NCI-H446 treated with DMSO at 0.1 percent for 48 hours (cell line): ENCODE measurements around the gene PBX2.
"Not testable (repeated sequence)": the region's sequence is repeated elsewhere in the genome, so short reads cannot be mapped to it uniquely, and the experiment has no call there.

Source experiments
- DNase-seq: peaks from one replicate; lab custom pipeline; 2025; lab: John Stamatoyannopoulos, UW

The PBX2 gene

DNA sequence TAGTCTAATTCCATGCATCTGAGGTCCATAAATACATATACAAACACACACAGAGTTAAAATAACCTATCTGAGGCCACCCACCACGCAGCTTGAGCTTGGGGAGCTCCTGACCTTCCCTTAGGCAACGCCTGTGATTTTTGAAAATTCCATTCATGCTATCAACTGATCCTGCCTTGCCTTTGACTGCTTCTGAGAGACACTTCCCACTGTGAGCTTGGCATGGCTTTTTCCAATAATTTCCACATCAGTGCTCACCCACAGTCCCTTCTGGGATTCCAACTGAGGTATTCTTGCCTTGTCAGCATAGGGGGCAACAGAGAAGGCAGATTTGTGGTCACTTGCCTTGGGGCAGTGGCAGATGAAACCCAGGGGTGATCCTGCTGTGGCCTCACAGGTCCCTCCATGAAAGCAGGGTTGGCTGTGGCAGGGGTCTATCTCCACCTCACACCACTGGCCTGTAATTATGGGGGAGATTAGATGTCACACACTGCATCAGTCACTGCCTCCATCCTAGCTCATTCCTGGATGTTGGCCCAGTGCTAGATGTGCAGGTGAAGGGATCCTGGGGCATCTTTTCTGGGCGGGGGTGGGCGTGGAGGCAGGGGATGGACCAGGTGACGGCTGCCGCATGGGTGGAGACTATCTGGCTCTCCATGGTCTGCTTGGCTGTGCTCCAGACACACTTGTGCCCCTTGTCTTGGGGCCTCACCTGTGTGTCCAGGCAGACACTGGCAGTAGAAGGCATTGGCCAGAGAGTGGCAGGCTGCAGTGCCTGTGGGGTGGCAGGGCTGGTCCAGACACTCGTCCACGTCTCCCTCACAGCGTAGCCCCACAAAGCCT, 13.6 kb upstream of the PBX2 start:
- DNase-seq: no peak

DNA sequence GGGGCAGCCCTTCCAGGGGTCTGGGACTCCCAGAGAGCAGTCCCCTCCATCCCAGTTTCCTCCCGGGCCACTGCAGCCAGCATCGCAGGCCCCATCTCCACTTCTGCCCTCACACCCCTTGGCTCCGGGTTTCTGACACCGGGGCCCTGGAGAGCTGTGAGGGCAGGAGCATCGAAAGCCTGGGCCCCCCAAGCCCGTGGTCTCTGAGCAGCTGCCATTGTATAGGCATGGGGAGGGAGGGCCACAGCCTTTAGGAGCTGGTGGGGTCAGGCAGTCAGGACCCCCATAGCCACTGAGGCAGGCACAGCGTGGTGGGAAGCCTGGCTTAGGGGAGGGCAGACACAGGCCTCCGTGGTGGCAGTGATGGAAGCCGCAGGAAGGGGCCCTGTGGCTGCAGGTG, 12.2 kb upstream of the PBX2 start:
- no peak for DNase-seq

DNA sequence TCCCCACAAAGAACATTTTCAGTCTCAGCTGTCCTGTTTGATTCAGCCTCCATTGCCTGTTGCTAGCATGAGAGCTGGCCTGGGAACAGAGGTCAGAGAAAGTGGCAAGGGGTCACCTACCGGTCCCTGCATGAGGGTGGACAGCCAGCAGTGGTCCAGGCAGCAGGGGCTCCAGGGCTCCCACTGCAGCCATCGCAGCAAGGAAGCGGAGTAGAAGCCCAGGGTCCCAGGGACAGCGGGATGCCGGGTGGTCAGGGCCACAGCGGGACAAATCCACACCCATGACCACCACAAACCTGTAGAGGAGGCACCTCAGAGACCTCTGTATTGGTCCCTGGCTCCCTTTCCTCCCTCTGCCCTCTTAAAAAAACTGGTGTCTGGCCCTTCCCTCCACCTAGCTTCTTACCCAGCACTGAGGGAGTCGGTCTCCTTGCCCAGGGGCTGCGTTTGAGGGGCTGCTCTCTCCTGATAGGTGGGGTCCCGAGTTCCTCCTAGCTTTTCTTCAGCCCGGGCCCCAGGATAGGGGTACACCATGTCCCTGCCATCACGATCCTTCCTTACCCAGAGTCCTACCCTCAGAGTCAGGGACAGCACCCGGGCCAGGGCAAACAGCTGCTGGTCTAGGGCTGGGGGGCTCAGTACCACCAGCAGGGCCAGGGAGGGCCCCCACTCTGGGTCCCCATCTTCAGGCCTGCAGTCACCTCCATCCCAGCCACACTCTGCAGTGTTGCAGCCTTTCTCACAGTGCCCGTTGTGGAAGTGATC, 10.9 kb upstream of the PBX2 start:
- DNase-seq: no peak

DNA sequence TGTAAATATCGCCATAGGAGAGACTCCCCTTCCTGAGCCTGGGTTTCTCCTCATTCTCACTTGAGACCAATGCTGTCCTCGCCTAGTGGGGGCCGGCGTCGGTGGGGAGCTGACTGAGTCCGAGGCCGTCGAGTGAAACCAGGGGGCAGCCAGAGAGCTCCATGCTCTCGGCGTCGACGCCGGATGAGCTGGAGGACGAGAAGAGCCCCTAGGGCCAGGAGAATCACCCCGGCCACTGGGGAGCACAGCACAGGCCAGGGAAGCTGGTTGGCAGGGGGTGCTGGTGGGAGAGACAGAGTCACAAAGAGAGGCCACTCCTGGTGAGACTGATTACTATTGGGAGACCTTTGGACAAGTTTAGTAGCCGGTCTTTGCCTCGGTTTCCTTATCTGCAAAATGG, 8.9 kb upstream of the PBX2 start:
- DNase-seq: no peak

DNA sequence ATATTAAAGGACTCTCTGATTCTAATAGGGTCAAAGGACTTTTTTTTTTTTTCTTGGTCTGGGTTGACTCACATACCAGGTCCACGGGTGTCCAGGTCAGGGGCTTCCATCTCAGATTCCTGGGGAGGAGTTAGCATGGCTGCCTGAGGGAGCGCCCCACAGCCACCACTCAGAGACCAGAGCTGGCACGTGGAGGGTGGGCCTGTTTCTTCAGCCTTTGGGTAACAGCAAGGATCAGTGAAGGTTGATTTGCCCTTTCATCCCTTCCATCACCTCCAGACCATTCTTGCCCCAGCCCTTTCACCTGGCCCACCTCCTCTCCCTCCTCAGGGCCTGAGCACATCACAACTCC, 8.3 kb upstream of the PBX2 start:
- DNase-seq: no peak

DNA sequence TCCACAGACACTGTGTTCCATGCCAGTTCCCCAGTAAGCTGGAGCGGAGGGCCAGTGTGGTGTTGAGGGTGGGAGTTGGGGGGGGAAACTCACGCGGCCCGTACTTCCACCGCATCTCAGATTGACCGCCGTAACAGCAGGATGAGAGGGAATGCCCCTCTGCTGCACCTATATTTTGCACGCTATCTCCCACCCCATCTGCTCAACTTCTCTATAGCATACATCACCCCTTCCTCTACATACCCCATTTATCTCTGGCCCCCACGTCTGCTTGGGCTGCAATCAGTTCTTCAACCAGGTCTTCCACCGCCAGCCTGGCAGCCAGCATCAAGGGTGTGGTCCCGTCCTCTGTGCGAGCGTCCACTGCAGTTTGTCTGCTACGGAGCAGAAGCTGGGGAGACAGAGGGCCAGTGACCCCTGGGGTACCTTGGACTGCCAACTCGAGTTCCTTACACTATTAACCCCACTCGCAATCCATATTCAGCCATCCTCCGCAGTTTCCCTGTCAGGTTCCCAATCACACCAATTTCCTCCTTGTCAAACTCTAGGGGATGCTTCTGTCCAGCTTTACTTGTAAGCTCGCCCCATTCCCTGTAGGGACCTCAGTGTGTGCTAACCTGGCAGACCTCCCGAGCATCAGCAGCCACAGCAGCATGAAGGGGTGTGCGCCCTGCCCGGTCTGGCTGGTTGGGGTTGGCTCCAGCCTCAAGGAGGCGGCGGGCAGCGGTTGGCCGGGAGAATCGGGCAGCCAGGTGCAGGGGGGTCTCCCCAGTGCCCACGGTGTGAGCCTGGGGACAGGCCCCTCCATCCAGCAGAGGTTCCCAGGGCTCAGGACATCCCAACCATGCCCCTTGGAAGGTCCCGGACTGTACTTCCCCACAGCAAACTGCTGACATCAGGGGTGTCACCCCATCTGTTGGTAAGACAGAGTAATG, 6.9 kb upstream of the PBX2 start:
- no peak for DNase-seq

DNA sequence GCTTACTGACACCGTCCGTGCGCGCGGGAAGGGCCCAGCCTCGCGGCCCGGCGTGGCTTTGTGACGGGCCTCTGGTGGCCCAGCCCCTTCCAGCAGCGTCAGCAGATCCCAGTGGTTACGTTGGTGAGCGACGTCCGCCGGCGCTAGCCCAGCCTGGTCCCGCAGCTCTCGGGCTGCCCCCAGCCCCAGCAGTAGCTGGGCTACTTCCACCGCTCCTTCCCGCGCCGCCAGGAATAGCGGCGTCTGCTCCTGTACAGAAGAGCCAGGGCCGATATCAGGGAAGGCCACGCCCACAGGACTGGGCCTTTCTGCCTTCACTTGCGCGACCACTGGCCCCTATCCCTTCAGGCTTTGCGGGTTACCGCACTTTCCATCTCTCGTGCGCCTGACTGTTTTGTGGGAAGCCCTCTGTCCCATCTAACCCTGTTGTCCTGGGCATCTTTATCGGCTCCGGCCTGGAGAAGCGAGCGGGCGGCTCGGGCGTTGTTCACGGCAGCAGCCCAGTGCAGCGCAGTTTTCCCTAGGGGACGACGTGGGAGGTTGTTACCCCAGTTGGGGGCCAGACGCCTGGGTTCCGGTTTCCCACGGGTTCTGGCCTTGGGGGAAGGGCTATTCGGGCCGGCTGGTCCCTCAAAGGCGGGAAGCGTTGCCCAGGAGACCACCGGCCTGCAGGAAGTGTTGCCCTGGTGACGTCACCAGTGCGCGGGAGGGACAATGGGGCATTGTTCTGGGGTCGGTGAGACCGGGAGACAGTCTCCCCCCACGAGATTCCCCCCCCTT, 6.1 kb upstream of the PBX2 start:
- DNase-seq: peak; percentile 48

DNA sequence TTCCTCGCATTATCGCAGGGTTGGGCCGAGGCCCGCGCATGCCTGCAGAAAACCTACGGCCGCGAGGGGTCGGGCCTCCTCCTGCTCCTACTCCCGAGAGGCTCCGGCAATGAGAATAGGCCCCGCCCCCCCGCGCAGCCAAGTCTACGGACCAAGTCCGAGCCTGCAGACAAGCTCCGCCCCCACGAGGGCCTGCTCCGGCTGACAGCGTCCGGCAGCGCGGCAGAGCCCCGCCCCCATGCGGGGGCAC, 5.6 kb upstream of the PBX2 start:
- DNase-seq: peak; percentile 99

DNA sequence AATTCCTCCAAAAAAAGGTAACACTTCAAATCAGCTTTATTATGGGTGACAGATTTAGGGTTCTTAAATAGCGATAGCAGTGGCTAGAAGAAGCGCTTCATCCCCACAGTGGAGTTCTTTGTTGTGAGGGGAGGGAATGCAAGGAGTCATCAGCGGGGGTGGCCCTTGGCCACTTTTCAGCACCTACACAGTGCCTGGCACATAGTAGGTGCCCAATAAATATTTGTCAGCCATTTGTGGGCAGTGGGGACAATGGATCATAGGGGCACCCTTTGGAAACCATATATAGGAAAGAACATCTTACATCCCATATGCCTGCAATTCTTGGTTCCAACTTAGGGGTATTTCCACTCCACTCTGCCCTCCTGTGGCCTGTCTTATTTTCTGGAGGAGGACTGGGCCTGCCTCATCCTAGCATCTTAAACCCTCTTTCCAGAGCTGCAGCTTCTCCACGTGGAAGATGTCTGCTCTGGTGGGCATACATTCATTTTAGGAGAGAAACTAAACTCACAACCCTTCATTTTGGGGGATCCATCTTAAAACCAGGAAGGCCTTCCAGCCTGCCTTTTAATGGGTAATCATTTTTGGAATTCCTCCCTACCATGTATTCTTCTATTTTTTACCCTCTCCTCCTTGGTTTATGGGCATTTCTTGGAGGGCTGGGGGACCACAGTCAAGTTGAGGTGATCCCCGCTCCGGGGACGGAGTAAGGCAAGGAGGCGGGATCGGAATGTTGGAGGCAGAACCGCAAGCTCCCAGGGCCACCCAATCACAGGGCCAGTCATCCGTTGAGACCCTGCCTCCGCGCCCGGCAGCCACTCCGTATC, 5.0 kb upstream of the PBX2 start:
- DNase-seq: peak; percentile 23

DNA sequence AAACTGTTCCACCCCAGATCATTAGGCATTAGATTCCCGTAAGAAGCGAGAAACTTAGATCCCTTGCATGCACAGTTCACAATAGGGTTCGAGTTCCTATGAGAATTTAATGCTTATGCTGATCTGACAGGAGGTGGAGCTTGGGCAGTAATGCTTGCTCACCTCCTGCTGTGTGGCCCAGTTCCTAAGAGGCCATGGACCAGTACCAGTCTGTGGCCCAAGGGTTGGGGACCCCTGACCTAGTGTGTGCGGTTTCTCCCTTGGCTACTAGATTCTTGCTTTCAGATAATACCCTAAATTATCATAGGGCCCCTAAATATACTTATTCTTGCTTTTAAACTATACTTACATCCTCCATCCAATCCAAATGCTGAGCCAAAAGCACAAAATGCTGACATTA, 4.4 kb upstream of the PBX2 start:
- no peak for DNase-seq

DNA sequence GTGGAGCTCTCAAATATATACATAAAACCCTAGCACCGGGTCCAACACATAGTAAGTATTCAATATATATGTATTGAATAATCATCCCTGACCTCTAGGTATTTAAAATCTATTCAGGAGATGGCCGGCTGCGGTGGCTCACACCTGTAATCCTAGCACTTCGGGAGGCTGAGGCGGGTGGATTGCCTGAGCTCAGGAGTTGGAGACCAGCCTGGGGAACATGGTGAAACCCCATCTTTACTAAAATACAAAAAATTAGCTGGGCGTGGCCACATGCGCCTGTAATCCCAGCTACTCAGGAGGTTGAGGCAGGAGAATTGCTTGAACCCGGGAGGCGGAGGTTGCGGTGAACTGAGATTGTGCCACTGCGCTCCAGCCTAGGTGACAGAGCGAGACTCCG, 3.1 kb upstream of the PBX2 start:
- not testable (repeated sequence) for DNase-seq

DNA sequence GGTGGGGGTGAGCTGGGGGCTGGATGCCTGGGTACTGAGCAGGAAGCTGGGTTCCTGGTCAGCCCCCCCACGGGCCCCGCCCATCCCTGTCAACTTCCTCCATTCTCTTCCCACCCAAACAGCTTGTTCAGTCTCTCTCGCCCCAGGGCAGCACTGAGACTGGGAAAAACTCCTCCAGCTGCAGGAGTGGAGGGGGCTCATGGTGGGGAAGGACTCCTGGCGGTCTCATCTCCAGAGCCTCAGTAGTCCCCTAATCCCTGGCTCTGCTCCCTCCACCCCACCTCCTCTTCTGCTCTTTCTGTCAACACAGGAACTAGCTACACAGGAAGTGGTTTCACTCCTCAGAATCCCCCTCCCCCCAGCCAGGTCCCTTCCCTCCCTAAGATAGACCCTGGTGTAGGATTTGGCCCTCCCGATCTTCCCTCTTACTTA, 2.6 kb upstream of the PBX2 start, which contains the start of gene GPSM3:
TSS of gene GPSM3 (minus strand) at position 36 of the 432 bp plus-strand sequence. CDS start 130 bp downstream, outside the sequence.
- DNase-seq: no peak

DNA sequence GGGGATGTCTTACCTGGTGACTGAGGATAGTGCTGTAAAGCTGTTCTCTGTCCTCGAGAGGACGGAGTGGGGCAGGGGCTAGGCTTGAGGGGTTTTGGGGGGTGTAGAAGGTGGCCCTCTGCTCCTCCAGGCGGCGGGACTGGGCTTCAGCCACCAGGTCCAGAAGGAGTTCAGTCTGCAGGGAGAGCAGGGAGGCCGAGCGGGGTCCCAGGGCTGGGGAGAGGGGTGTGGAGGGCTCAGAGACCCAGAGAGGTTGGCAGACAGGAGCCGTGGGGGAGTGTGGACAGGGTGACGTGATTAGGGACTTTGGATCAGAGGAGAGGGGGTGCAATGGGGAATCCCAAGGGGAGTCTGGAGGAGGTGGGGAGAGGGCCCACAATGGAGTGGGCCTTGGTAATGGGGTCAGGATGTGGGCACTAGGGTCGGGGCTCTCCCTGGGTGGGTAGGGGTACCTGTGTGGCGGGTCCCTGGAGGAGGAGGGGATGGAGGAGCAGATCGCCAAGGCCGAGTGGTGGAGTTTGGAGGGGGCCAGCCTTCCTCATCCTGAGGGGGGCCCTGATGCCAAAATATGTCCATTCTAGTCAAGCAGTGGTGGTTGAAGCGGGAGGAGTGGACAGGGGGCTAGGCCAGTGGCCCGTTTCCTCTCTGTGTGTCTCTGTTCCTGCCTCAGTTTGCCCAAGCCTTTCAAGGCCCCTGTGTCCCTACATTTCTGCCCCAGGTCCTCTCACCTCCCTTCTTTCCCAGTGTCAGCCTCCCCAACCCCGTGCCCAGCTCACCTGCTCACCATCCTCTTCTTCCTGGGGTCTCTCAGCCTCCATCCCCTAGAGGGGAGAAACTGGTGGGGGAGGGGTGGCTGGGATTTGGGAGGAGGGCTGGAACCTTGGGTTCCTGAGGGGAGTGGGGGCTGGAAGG, 1.9 kb upstream of the PBX2 start:
- no peak for DNase-seq

DNA sequence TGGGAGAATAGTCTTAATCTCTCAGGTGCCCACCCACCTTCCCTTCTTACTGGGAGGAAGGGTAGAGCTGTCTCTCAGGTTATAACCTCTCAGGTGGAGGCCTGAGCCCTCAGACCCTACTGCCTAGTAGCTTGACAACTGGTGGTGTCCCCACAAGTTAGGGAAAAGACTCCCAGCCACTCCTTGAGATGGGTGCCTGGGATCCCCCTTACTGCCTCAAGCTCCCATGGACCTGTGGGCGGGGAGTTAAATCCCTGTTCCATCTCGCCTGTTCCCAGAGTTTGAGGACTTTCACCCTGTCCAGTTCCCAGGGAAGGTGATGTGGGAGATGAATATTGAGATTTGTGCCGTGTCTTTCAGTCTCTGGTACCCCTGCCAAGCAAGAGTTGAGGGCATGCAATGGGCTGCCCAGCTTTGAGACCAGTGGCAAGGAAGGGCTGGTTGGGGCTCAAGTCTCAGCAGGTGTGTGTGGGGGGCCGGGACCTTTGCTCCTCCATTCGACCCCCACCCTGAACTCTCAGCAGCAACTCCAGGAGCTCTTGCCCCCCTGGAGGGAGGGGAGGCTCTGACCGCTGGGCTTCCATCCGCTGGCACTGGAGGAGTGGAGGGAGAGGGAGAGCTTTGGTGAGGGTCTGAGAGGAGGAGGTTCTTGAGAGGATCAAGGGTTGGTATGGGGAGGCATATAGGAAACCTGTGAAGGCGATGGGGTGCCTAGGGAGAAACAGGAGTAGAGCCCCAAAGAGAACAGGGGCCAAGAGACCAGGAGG, 1.1 kb upstream of the PBX2 start:
- no peak for DNase-seq

DNA sequence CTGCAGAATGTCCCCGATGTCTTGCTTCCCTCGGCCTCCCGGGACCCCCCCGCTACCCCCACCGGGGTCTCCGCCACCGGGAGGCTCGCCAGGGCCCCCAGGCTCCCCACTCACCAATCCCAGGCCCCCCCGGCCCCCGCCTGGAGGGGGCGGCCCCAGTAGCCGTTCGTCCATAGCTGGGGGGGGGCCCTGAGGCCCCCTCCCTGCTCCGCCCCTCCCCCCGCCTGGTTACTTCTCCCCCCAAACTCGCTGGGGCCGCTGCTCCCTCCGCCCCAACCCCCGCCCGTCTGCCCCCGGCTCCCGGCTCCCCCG, 304 bp downstream of the PBX2 start:
- no peak for DNase-seq

DNA sequence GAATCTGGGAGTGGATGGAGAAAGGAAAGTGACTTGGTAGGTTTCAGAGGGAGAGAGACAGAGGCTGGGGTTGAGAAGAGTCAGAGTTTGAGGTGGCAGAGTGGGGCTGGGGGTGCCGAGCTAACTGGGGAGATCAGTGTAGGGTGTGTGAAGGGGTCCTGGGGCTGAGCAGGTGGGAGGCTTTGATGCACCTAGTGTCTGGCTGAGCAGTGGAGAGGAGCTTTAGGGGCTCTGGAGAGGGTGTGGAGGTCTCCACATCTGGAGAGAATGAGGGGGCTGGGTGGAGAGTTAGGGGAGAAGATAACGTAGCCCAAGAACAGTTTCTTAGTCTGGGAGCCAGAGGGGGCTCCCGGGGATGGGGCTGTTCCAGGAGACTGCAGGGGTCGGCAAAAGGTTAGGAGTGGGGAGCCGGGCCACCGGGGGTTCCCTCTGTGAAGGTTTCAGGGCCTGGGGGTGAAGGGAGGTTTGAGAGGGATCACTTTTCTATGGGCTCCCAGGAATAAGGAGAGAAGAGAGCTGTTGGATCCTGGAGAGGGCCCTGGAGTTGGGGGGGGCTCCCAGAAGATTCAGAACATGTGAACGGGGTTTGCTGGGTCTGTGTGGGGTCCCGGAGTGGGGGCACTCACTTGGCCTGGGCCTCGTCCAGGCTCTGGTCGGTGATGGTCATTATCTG, 797 bp downstream of the PBX2 start:
- no peak for DNase-seq

DNA sequence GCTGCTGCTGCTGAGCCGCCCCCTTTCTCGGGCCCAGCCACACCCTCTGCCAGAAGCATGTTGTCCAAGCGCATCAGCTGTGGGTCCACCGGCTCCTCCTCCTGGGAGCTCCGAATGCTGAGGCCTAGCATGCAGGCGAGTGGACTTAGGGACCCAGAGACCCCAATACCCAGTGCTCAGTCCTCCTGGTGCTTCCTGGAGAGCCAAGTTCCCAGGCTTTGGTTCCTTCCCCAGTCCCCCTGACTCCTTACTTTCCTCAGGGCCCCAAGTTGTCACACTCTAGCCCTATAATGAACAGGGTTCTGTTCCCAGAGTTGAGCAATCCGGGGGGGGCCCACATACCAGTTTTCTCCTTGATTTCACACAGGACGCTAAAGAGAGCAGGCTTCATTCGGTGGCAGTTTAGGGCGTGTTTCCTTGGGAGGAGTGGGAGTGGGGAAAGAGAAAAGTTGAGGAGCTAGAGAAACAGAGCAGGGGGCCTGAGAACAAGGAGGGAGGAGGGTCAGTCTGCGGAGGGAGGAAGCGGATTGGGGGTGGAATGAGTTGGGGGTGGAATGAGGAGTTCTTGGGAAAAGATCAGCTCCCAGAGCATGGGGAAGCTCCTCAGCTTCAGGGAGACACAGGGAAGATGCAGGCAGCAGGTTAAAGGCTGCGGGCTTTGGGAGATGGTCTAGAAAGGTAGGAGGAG, 1.5 kb downstream of the PBX2 start:
- DNase-seq: no peak
